GM19240 (cell line): ENCODE results near the gene CXCR3.

Experiments
- DNase-seq: peaks from one replicate; pipeline ENCODE4 v3.0.0; 2011; ENCODE audit warnings: low spot score; ENCODE audit not compliant: insufficient read length

Gene CXCR3

GRCh38 chrX:71637253-71637618, 18.9 kb upstream of the CXCR3 start:
- DNase-seq: no peak

- DNase-seq: no peak
Observed at GRCh38 chrX:71636438-71637252, 18.3 kb upstream of the CXCR3 start.

- no peak for DNase-seq
Observed at GRCh38 chrX:71634366-71634765, 16.1 kb upstream of the CXCR3 start.

- DNase-seq: no peak
Observed at GRCh38 chrX:71632923-71633657, 14.8 kb upstream of the CXCR3 start.

GRCh38 chrX:71629467-71629866, 11.2 kb upstream of the CXCR3 start:
- no peak for DNase-seq

- no peak for DNase-seq
Observed at GRCh38 chrX:71627588-71628404, 9.5 kb upstream of the CXCR3 start.

GRCh38 chrX:71626576-71626975, 8.3 kb upstream of the CXCR3 start:
- no peak for DNase-seq

GRCh38 chrX:71625471-71625870, 7.2 kb upstream of the CXCR3 start:
- DNase-seq: no peak

GRCh38 chrX:71623714-71624113, 5.4 kb upstream of the CXCR3 start:
- no peak for DNase-seq

GRCh38 chrX:71622576-71623450, 4.5 kb upstream of the CXCR3 start:
- no peak for DNase-seq

- no peak for DNase-seq
Observed at GRCh38 chrX:71622032-71622575, 3.8 kb upstream of the CXCR3 start.

- no peak for DNase-seq
Observed at GRCh38 chrX:71621603-71622002, 3.3 kb upstream of the CXCR3 start.

- no peak for DNase-seq
Observed at GRCh38 chrX:71619986-71620385, 1.7 kb upstream of the CXCR3 start.

- DNase-seq: no peak
Observed at GRCh38 chrX:71619193-71619592, 882 bp upstream of the CXCR3 start.

GRCh38 chrX:71618787-71619186, 476 bp upstream of the CXCR3 start:
- no peak for DNase-seq

GRCh38 chrX:71617742-71618141, 569 bp downstream of the CXCR3 start:
- no peak for DNase-seq

- no peak for DNase-seq
Observed at GRCh38 chrX:71616672-71617529, 1.4 kb downstream of the CXCR3 start.

- no peak for DNase-seq
Observed at GRCh38 chrX:71615954-71616353, 2.4 kb downstream of the CXCR3 start.

- no peak for DNase-seq
Observed at GRCh38 chrX:71615056-71615455, 3.3 kb downstream of the CXCR3 start.

GRCh38 chrX:71612256-71612655, 6.1 kb downstream of the CXCR3 start:
- no peak for DNase-seq
